H9 (cell line): ENCODE data around the gene ASTN1. TPM values are rescaled to one million over a fixed set of nuclear protein-coding genes. Genes with fewer than 3 reads are reported as not detected.

Experiments
- DNase-seq: peaks from one replicate; pipeline ENCODE4 v3.0.0-alpha.2; 2017
- H2AFZ ChIP-seq: one replicate; pipeline ENCODE4 v1.6.1; 2013; ENCODE audit warnings: mild to moderate bottlenecking, low read length, control low read depth, moderate library complexity
- H2AK5ac ChIP-seq: 2 replicates; pipeline ENCODE4 v1.6.1; 2013; ENCODE audit warnings: low read length, control low read depth, mixed read lengths; ENCODE audit not compliant: insufficient read length
- H2BK120ac ChIP-seq: one replicate; pipeline ENCODE4 v1.6.1; 2013; ENCODE audit warnings: low read depth, mild to moderate bottlenecking, low read length, control low read depth, inconsistent platforms; ENCODE audit not compliant: poor library complexity, severe bottlenecking
- H2BK12ac ChIP-seq: 2 replicates; pipeline ENCODE4 v1.6.1; 2013; ENCODE audit warnings: low read length, control low read depth, mixed read lengths, low read depth; ENCODE audit not compliant: insufficient read length
- H2BK15ac ChIP-seq: 2 replicates; pipeline ENCODE4 v1.6.1; 2013; ENCODE audit warnings: low read depth, low read length, control low read depth
- H2BK20ac ChIP-seq: one replicate; pipeline ENCODE4 v1.6.1; 2013; ENCODE audit warnings: low read depth, mild to moderate bottlenecking, low read length, control low read depth, inconsistent platforms; ENCODE audit not compliant: poor library complexity, severe bottlenecking
- H2BK5ac ChIP-seq: 2 replicates; pipeline ENCODE4 v1.6.1; 2013; ENCODE audit warnings: low read length, control low read depth, mixed read lengths; ENCODE audit not compliant: insufficient read length
- H3K14ac ChIP-seq: 2 replicates; pipeline ENCODE4 v1.6.1; 2013; ENCODE audit warnings: low read length, control low read depth; ENCODE audit not compliant: insufficient read depth
- H3K18ac ChIP-seq: 2 replicates; pipeline ENCODE4 v1.6.1; 2013; ENCODE audit warnings: low read depth, mild to moderate bottlenecking, mixed read lengths, low read length, control low read depth; ENCODE audit not compliant: insufficient read length
- H3K23ac ChIP-seq: 2 replicates; pipeline ENCODE4 v1.6.1; 2013; ENCODE audit warnings: low read length, control low read depth, mixed read lengths, low read depth; ENCODE audit not compliant: insufficient read length
- H3K23me2 ChIP-seq: 2 replicates; pipeline ENCODE4 v1.6.1; 2013; ENCODE audit warnings: low read depth, mild to moderate bottlenecking, mixed read lengths, low read length, control low read depth; ENCODE audit not compliant: insufficient read length, poor library complexity, severe bottlenecking
- H3K27ac ChIP-seq: 2 replicates; pipeline ENCODE4 v1.5.1; 2013; ENCODE audit warnings: low read length, control low read depth, mixed read lengths, low read depth; ENCODE audit not compliant: insufficient read length
- H3K27me3 ChIP-seq: 2 replicates; pipeline ENCODE4 v1.6.1; 2013; ENCODE audit warnings: low read length, control low read depth, inconsistent platforms; ENCODE audit not compliant: insufficient read depth
- H3K4ac ChIP-seq: 2 replicates; pipeline ENCODE4 v1.6.1; 2013; ENCODE audit warnings: low read depth, mild to moderate bottlenecking, control low read depth, inconsistent platforms, low read length, moderate library complexity
- H3K4me1 ChIP-seq: 2 replicates; pipeline ENCODE4 v1.6.1; 2013; ENCODE audit warnings: low read length, control low read depth, inconsistent platforms; ENCODE audit not compliant: insufficient read depth
- H3K4me2 ChIP-seq: 2 replicates; pipeline ENCODE4 v1.6.1; 2013; ENCODE audit warnings: low read length, control low read depth, mixed read lengths; ENCODE audit not compliant: insufficient read length, insufficient read depth
- H3K56ac ChIP-seq: 2 replicates; pipeline ENCODE4 v1.6.1; 2013; ENCODE audit warnings: low read depth, mild to moderate bottlenecking, mixed read lengths, low read length, control low read depth; ENCODE audit not compliant: insufficient read length
- H3K79me1 ChIP-seq: 2 replicates; pipeline ENCODE4 v1.6.1; 2013; ENCODE audit warnings: low read depth, mild to moderate bottlenecking, moderate library complexity, low read length, control low read depth, inconsistent platforms; ENCODE audit not compliant: insufficient read depth, poor library complexity, severe bottlenecking
- H3K79me2 ChIP-seq: 2 replicates; pipeline ENCODE4 v1.6.1; 2013; ENCODE audit warnings: low read length, control low read depth, inconsistent platforms; ENCODE audit not compliant: insufficient read depth
- H3K9ac ChIP-seq: 2 replicates; pipeline ENCODE4 v1.6.1; 2013; ENCODE audit warnings: low read length, control low read depth, mixed read lengths; ENCODE audit not compliant: insufficient read length; ENCODE audit errors: extremely low read depth
- H3K9me3 ChIP-seq: one replicate; pipeline ENCODE4 v1.6.1; 2013; ENCODE audit warnings: low read depth, low read length, inconsistent platforms; ENCODE audit not compliant: control insufficient read depth
- H3T11ph ChIP-seq: one replicate; pipeline ENCODE4 v1.6.1; 2013; ENCODE audit warnings: mild to moderate bottlenecking, low read length, control low read depth, inconsistent platforms
- H4K20me1 ChIP-seq: one replicate; pipeline ENCODE4 v1.6.1; 2013; ENCODE audit not compliant: control insufficient read depth, insufficient read length, insufficient read depth
- H4K5ac ChIP-seq: 2 replicates; pipeline ENCODE4 v1.6.1; 2013; ENCODE audit warnings: low read depth, mild to moderate bottlenecking, mixed read lengths, low read length, control low read depth; ENCODE audit not compliant: insufficient read length
- H4K8ac ChIP-seq: replicated peaks from 2 replicates; pipeline ENCODE4 v1.6.1; 2013; ENCODE audit warnings: low read length, control low read depth, mixed read lengths, low read depth; ENCODE audit not compliant: insufficient read length
- H4K91ac ChIP-seq: 2 replicates; pipeline ENCODE4 v1.6.1; 2013; ENCODE audit warnings: low read depth, mild to moderate bottlenecking, moderate library complexity, mixed read lengths, low read length, control low read depth; ENCODE audit not compliant: insufficient read length
- H3K27ac Mint-ChIP-seq, 3 experiments: 2 replicates in 2 of 3; 3 replicates in 1 of 3; pipeline ENCODE4 v1.8.0; 2020 to 2021; ENCODE audit warnings: mixed read lengths in 3 of 3, mild to moderate bottlenecking in 1 of 3, moderate library complexity in 1 of 3
- H3K27me3 Mint-ChIP-seq: 2 replicates; pipeline ENCODE4 v1.8.0; 2021; ENCODE audit warnings: low read depth, mild to moderate bottlenecking, moderate library complexity, mixed read lengths
- H3K36me3 Mint-ChIP-seq, 3 experiments: 2 replicates in 2 of 3; 3 replicates in 1 of 3; pipeline ENCODE4 v1.8.0; 2020 to 2021; ENCODE audit warnings: low read depth in 3 of 3, mixed read lengths in 3 of 3; ENCODE audit not compliant: insufficient read depth in 1 of 3
- H3K4me1 Mint-ChIP-seq, 2 experiments: 2 replicates each; pipeline ENCODE4 v1.8.0; 2020; ENCODE audit warnings: mixed read lengths in 2 of 2
- H3K4me3 Mint-ChIP-seq, 2 experiments: 2 replicates in 1 of 2; 3 replicates in 1 of 2; pipeline ENCODE4 v1.8.0; 2020 to 2021; ENCODE audit warnings: mild to moderate bottlenecking in 2 of 2, mixed read lengths in 2 of 2, moderate library complexity in 1 of 2
- H3K9me3 Mint-ChIP-seq, 2 experiments: 2 replicates in 1 of 2; 3 replicates in 1 of 2; pipeline ENCODE4 v1.8.0; 2020; ENCODE audit warnings: mild to moderate bottlenecking in 2 of 2, mixed read lengths in 2 of 2, moderate library complexity in 1 of 2
- WGBS: extraction: QIAGEN DNeasy Blood & Tissue Kit; methylation state at CpG from one replicate; pipeline ENCODE4 v1.1.7; 2013; ENCODE audit warnings: missing lambda C conversion rate, low lambda C conversion rate, mixed read lengths; ENCODE audit not compliant: insufficient read length; ENCODE audit errors: extremely low coverage; 5-methylcytosine and 5-hydroxymethylcytosine counted together
- total RNA-seq: library from RNA; stranded (reverse); gene quantifications from 2 replicates; pipeline ENCODE4 v1.2.1, GENCODE V29; 2021
- TF ChIP-seq, protein P1 (sequence below): fragments of 200-600 bp; sonication (generic); conservative IDR thresholded peaks from 3 replicates; pipeline ENCODE4 v1.8.0; 2021; ENCODE audit warnings: antibody characterized with exemption, mild to moderate bottlenecking

The ASTN1 gene
- total RNA-seq, 1 experiment from 2014 or later, result 0.98 TPM

DNA sequence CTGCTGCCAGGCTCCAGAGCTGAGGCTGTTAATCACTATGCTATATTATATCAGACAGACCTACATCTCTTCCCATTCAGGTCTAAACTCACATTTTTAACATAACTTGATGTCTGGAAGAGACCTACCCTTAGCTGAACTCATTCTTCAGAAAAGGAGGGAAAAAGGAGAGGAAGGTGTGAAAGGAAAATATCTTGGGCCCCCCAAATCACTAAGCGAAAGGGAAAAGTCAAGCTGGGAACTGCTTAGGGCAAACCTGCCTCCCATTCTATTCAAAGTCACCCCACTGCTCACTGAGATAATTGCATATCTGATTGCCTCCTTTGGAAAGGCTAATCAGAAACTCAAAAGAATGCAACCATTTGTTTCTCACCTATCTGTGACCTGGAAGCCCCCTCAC, 222.2 kb downstream of the ASTN1 start:
- Histone ChIP-seq H2AFZ (no peak overlapping the region), H2AK5ac (no peak overlapping the region), H3K14ac (no peak overlapping the region), H3K4ac (no peak overlapping the region), H4K5ac (no peak overlapping the region), H2BK15ac (no peak overlapping the region), H2BK5ac (no peak overlapping the region), H3K27me3 (no peaks in the 10 kb centered on the region), H2BK12ac (no peak overlapping the region), H2BK120ac (no peak overlapping the region), H3K79me1 (no peaks in the 10 kb centered on the region), H3T11ph (no peak overlapping the region), H3K56ac (no peak overlapping the region), H4K20me1 (no peaks in the 10 kb centered on the region), H3K18ac (no peak overlapping the region), H2BK20ac (no peak overlapping the region), H3K4me1 (peaks cover 3% of the 10 kb centered on the region; the same call in 1 of the 2 replicates), H3K27ac (no peak overlapping the region), H3K4me2 (no peak overlapping the region), H3K9me3 (peaks cover 4% of the 10 kb centered on the region), H4K8ac (no peak overlapping the region), H3K79me2 (no peaks in the 10 kb centered on the region), H3K9ac (no peak overlapping the region), H3K23ac (no peak overlapping the region), H4K91ac (no peak overlapping the region), H3K23me2 (no peaks in the 10 kb centered on the region)
- Mint-ChIP-seq H3K4me1 (peaks cover 10 to 11% of the 10 kb centered on the region in 2 experiments), H3K27ac (no peak overlapping the region), H3K4me3 (no peak overlapping the region), H3K36me3 (peaks cover 0 to 19% (median 8%) of the 10 kb centered on the region in 3 experiments; a peak in 5 of 7 replicates), H3K27me3 (no peaks in the 10 kb centered on the region; the same call in 1 of the 2 replicates), H3K9me3 (peaks cover 3 to 12% of the 10 kb centered on the region in 2 experiments; a peak in 4 of 5 replicates)
- no peak for DNase-seq
- TF ChIP-seq, protein P1, sequence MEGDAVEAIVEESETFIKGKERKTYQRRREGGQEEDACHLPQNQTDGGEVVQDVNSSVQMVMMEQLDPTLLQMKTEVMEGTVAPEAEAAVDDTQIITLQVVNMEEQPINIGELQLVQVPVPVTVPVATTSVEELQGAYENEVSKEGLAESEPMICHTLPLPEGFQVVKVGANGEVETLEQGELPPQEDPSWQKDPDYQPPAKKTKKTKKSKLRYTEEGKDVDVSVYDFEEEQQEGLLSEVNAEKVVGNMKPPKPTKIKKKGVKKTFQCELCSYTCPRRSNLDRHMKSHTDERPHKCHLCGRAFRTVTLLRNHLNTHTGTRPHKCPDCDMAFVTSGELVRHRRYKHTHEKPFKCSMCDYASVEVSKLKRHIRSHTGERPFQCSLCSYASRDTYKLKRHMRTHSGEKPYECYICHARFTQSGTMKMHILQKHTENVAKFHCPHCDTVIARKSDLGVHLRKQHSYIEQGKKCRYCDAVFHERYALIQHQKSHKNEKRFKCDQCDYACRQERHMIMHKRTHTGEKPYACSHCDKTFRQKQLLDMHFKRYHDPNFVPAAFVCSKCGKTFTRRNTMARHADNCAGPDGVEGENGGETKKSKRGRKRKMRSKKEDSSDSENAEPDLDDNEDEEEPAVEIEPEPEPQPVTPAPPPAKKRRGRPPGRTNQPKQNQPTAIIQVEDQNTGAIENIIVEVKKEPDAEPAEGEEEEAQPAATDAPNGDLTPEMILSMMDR, result no peak
- WGBS, result no CpG with 5 or more reads among the region's 1 CpG
